ENCODE data around the gene EML5. TPM values are rescaled to one million over a fixed set of nuclear protein-coding genes. Genes with fewer than 3 reads are reported as not detected.

The EML5 gene
- total RNA-seq, 1 experiment from 2014 or later, result 0.66 TPM

DNA sequence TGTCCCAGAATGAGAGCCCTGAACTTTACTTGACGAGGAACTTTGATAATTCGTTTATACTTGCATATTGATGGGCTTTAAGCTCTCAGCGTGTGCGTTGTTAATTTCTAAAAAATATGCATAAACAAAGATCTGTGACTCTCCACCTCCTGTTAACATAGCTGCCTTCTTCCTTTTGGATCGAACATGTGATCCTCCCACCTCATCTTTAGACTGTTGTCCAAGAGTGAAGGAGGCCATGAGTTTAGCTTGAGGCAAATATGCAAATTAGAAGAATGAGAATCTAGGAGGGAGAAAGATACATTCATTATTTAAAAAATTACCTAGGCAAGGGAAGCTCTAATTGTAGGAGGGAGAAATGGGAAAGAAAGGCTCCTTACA lies 32.3 kb upstream of the EML5 start:
- ChIA-PET CTCF (interaction anchor here (0.6 kb wide), 1 partner anchor 96 kb away, joined by 4 read pairs; no protein-coding TSS in a partner anchor), POLR2A (ENCODE audit: unreplicated experiment) (interaction anchor here (0.7 kb wide), 1 partner anchor 10 kb away, joined by 4 read pairs; no protein-coding TSS in a partner anchor)
- H3K79me2 ChIP-seq (ENCODE audit: low read length), result peaks cover 32% of the 10 kb centered on the region
- H3K4me2 ChIP-seq (ENCODE audit: low read length), result peak overlapping the region; percentile 88
- ATAC-seq, result 0 out of 2 replicates have a peak, but pooled peaks have one; percentile 4
- H3K9me3 ChIP-seq (ENCODE audit: low read length), result no peaks in the 10 kb centered on the region
- H3K4me3 ChIP-seq (ENCODE audit: low read length), result peak overlapping the region; percentile 86
- H3K9ac ChIP-seq (ENCODE audit: low read length), result peak overlapping the region; percentile 81
- TF ChIP-seq EZH2phosphoT487 (IDR thresholded peaks at IDR 0.05; ENCODE audit: borderline replicate concordance, low read length), result no peak
- TF ChIP-seq, protein P1, sequence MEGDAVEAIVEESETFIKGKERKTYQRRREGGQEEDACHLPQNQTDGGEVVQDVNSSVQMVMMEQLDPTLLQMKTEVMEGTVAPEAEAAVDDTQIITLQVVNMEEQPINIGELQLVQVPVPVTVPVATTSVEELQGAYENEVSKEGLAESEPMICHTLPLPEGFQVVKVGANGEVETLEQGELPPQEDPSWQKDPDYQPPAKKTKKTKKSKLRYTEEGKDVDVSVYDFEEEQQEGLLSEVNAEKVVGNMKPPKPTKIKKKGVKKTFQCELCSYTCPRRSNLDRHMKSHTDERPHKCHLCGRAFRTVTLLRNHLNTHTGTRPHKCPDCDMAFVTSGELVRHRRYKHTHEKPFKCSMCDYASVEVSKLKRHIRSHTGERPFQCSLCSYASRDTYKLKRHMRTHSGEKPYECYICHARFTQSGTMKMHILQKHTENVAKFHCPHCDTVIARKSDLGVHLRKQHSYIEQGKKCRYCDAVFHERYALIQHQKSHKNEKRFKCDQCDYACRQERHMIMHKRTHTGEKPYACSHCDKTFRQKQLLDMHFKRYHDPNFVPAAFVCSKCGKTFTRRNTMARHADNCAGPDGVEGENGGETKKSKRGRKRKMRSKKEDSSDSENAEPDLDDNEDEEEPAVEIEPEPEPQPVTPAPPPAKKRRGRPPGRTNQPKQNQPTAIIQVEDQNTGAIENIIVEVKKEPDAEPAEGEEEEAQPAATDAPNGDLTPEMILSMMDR (conservative IDR thresholded peaks at IDR 0.05; ENCODE audit: low read depth, low read length), result no peak
- no peak for TF ChIP-seq EZH2 (IDR thresholded peaks at IDR 0.05; ENCODE audit: low read length, unreplicated experiment)
- intact Hi-C loops (cut with micrococcal nuclease), result no loop called here
- peaks cover 24% of the 10 kb centered on the region for H3K4me1 ChIP-seq (ENCODE audit: insufficient read depth, low read length)
- H3K27ac ChIP-seq (ENCODE audit: low read length), result 0 out of 2 replicates have a peak overlapping the region, but pooled peaks have one; percentile 69
- H3F3A ChIP-seq (ENCODE audit: low read length, unreplicated experiment), result no peaks in the 10 kb centered on the region
- H4K20me1 ChIP-seq (ENCODE audit: low read length), result no peaks in the 10 kb centered on the region
- H3K27me3 ChIP-seq (ENCODE audit: low read length), result no peaks in the 10 kb centered on the region
- H3K9me2 ChIP-seq (replicated peaks; ENCODE audit: low read length), result no peaks in the 10 kb centered on the region
- peak overlapping the region; percentile 99 for H2AFZ ChIP-seq (ENCODE audit: low read length)
- DNase-seq, result no peak
- TSS peak; percentile 69 for BruUV-seq (replicated peaks)
- H3K36me3 ChIP-seq (ENCODE audit: low read depth, low read length), result no peaks in the 10 kb centered on the region

DNA sequence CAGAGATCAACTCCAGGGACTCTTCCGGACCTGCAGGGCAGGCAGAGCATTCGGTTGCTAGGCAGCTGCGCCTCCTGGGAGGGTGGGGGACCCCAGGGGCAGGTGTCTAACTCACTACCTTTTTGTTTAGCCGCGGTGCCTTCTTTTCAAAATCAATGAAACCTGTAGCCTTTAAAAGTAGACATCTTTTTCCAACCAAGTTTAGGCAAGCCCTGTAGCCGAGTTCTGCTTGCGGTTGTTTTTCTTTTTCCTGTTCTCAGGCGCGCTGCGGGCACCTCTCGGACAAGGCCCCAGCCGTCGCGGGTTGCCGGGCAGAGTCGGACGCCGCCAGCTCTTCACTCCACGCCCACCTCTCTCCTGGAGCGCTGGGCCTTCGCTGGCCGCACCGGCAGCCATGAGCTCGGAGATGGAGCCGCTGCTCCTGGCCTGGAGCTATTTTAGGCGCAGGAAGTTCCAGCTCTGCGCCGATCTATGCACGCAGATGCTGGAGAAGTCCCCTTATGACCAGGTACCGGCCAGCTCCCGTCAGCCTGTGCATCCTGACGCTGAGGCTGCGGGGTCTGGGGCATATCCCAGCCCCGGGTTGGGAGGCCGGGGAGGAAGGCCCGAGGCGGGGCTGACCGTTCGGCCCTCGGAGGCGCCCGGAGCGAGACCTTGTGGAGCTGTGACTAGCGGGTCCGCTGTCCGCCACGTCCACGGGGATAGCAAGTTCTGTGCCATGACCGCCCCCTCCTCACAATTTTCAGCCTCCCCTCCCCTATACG lies 31.7 kb upstream of the EML5 start, which contains the start of gene TTC8:
TTC8 (plus strand) TSS at position 338 of the 764 bp plus-strand sequence; CDS start at position 395, 57 bp downstream.
- Histone ChIP-seq H3F3A (ENCODE audit: low read length, unreplicated experiment) (no peaks in the 10 kb centered on the region), H2AFZ (ENCODE audit: low read length) (peak within 1 kb of the TSS; percentile 99), H3K36me3 (ENCODE audit: low read depth, low read length) (no peaks in the 10 kb centered on the region), H3K4me2 (ENCODE audit: low read length) (peak within 1 kb of the TSS; percentile 88), H3K27me3 (ENCODE audit: low read length) (no peaks in the 10 kb centered on the region), H3K4me1 (ENCODE audit: insufficient read depth, low read length) (peaks cover 24% of the 10 kb centered on the region), H3K9me2 (replicated peaks; ENCODE audit: low read length) (no peaks in the 10 kb centered on the region), H4K20me1 (ENCODE audit: low read length) (no peaks in the 10 kb centered on the region), H3K9ac (ENCODE audit: low read length) (peak within 1 kb of the TSS; percentile 81), H3K79me2 (ENCODE audit: low read length) (peaks cover 27% of the 10 kb centered on the region), H3K27ac (ENCODE audit: low read length) (peak within 1 kb of the TSS; percentile 69), H3K9me3 (ENCODE audit: low read length) (no peaks in the 10 kb centered on the region), H3K4me3 (ENCODE audit: low read length) (peak within 1 kb of the TSS; percentile 86)
- peak; percentile 94 for ATAC-seq
- CTCF ChIA-PET, result interaction anchor here (0.6 kb wide), 1 partner anchor 203 kb away, joined by 3 read pairs; no protein-coding TSS in a partner anchor
- TF ChIP-seq, protein P1 (conservative IDR thresholded peaks at IDR 0.05; ENCODE audit: low read depth, low read length), result no peak
- no peak for TF ChIP-seq EZH2phosphoT487 (IDR thresholded peaks at IDR 0.05; ENCODE audit: borderline replicate concordance, low read length)
- TF ChIP-seq EZH2 (IDR thresholded peaks at IDR 0.05; ENCODE audit: low read length, unreplicated experiment), result no peak
- DNase-seq, result peak; percentile 85
- intact Hi-C loops (cut with micrococcal nuclease), result no loop called here
- no TSS peak for BruUV-seq (replicated peaks)
- POLR2A ChIA-PET (ENCODE audit: unreplicated experiment), result interaction anchor here (0.6 kb wide), 2 partner anchors 154 to 495 kb away, joined by 3 read pairs; no protein-coding TSS in a partner anchor
